Activated CD4-positive, alpha-beta memory T cell treated with anti-CD3 and anti-CD28 coated beads for 36 hours (primary cell): Measurements from ENCODE around the gene ATXN7L3B. TPM values are rescaled to one million over a fixed set of nuclear protein-coding genes. Genes with fewer than 3 reads are reported as not detected.
A peak's percentile ranks its signal among the peaks of the same experiment; 100 is the strongest.
"Not testable (repeated sequence)": the region's sequence is repeated elsewhere in the genome, so short reads cannot be mapped to it uniquely, and the experiment has no call there.

Experiments
- CTCF ChIA-PET: fragments of 350-600 bp; sonication (Branson Sonifier 250); formaldehyde crosslinking; loops from one replicate; lab custom pipeline; 2021; ENCODE audit warnings: antibody characterized with exemption, inconsistent platforms; lab: Charles Lee
- POLR2A ChIA-PET: fragments of 350-600 bp; sonication (Branson Sonifier 250); formaldehyde crosslinking; loops from one replicate; lab custom pipeline; 2021; ENCODE audit warnings: antibody characterized with exemption; lab: Charles Lee
- DNase-seq: peaks from one replicate; pipeline ENCODE4 v3.0.0-alpha.2; 2020
- H3K27ac Mint-ChIP-seq: one replicate; pipeline ENCODE4 v1.8.0; 2021; ENCODE audit warnings: mixed read lengths
- H3K27me3 Mint-ChIP-seq: one replicate; pipeline ENCODE4 v1.8.0; 2021; ENCODE audit warnings: mixed read lengths
- H3K36me3 Mint-ChIP-seq: one replicate; pipeline ENCODE4 v1.8.0; 2021; ENCODE audit warnings: mixed read lengths
- H3K4me1 Mint-ChIP-seq: one replicate; pipeline ENCODE4 v1.8.0; 2021; ENCODE audit warnings: low read depth, mixed read lengths
- H3K4me3 Mint-ChIP-seq: one replicate; pipeline ENCODE4 v1.8.0; 2021; ENCODE audit warnings: mild to moderate bottlenecking, mixed read lengths
- H3K9me3 Mint-ChIP-seq: one replicate; pipeline ENCODE4 v1.8.0; 2021; ENCODE audit warnings: mixed read lengths
- intact Hi-C: fragments of 100-400 bp; cut with micrococcal nuclease; formaldehyde crosslinking; loops from one replicate; pipeline ENCODE4 v1.15.1; 2023
- total RNA-seq, 2 experiments: library from RNA; stranded (reverse); gene quantifications; one replicate each; pipeline ENCODE4 v1.2.3, GENCODE V29; 2021

The ATXN7L3B gene, protein sequence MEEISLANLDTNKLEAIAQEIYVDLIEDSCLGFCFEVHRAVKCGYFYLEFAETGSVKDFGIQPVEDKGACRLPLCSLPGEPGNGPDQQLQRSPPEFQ
- total RNA-seq, result 10 to 100 TPM; 16.7 to 17.0 TPM

DNA sequence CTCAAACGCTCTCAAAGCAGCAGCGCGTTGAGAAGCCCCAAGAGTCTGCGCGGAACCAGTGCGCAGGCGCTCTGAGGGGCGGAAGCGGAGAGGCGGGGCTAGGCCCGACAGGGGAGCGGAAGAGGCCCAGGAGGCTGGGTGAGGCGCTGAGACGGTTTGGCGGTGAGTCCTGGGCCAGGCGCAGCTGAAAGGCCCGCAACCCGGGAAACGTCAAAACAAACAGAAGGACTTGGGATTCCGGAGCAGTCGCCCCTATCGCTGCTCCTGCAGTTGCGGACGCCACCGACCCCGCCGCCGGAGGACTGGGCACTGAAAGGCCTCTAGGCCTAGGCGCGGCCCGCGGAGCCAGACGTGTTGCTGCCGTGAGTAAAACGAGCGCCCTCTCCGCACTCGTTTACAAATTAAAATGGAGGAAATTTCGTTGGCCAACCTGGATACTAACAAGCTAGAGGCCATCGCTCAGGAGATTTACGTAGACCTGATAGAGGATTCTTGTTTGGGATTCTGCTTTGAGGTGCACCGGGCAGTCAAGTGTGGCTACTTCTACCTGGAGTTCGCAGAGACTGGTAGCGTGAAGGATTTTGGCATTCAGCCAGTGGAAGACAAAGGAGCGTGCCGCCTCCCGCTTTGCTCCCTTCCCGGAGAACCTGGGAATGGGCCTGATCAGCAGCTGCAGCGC, at the start of gene ATXN7L3B:
Gene ATXN7L3B, plus strand, starts transcription at position 129 of the 679 bp plus-strand sequence. Its CDS starts 278 bp downstream, at position 407.
- POLR2A ChIA-PET, result interaction anchor here (1.5 kb wide), 1 partner anchor 10 kb away, joined by 4 read pairs; no protein-coding TSS in a partner anchor
- H3K4me1 Mint-ChIP-seq, result peaks cover 48% of the 10 kb centered on the region

DNA sequence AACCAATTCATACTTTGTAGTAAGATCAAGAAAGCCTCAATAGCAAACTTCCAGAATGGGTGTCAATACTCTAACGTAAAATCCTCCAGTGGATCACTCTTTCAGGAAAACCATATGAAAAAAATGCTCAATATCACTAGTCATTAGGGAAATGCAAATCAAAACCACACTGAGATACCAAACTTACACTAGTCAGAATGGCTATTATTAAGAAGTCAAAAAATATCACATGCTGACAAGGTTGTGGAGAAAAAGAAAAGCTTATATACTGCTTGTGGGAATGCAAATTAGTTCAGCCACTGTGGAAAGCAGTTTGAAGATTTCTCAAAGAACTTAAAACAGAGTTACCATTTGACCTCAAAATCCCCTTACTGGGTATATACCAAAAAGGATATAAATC, 49.5 kb upstream of the ATXN7L3B start:
- Mint-ChIP-seq H3K36me3 (no peaks in the 10 kb centered on the region), H3K4me1 (peaks cover 15% of the 10 kb centered on the region), H3K27me3 (peaks cover 1% of the 10 kb centered on the region), H3K9me3 (no peaks in the 10 kb centered on the region), H3K27ac (no peak overlapping the region), H3K4me3 (no peak overlapping the region)
- DNase-seq, result no peak
- intact Hi-C loops, result loop anchor here (5.0 kb wide), 1 partner anchor 589 kb away; no protein-coding TSS in a partner anchor
- POLR2A ChIA-PET, result no interaction called here
- CTCF ChIA-PET, result no interaction called here

More for the DNA sequence above, at the start of gene ATXN7L3B:
- intact Hi-C loops, result loop anchor here (2.0 to 10.0 kb wide), 8 partner anchors 123 to 1809 kb away; partner anchors contain the start of genes BBS10, GLIPR1, GLIPR1L2 and KRR1
- Mint-ChIP-seq H3K27ac (peak within 1 kb of the TSS; percentile 94), H3K27me3 (no peaks in the 10 kb centered on the region), H3K9me3 (peaks cover 2% of the 10 kb centered on the region), H3K36me3 (peaks cover 40% of the 10 kb centered on the region), H3K4me3 (peak within 1 kb of the TSS; percentile 92)
- CTCF ChIA-PET, result interaction anchor here (0.6 kb wide), 1 partner anchor 101 kb away, joined by 4 read pairs; no protein-coding TSS in a partner anchor
- peak; percentile 97 for DNase-seq

GRCh38 chr12:74489543-74489942, 48.1 kb upstream of the ATXN7L3B start:
- POLR2A ChIA-PET, result no interaction called here

GRCh38 chr12:74490390-74491064, 47.1 kb upstream of the ATXN7L3B start:
- no peaks in the 10 kb centered on the region for H3K36me3 Mint-ChIP-seq
- H3K27me3 Mint-ChIP-seq, result peaks cover 2% of the 10 kb centered on the region
- ChIA-PET CTCF (no interaction called here), POLR2A (no interaction called here)
- H3K9me3 Mint-ChIP-seq, result no peaks in the 10 kb centered on the region
- peak overlapping the region; percentile 26 for H3K4me3 Mint-ChIP-seq
- H3K27ac Mint-ChIP-seq, result no peak overlapping the region
- H3K4me1 Mint-ChIP-seq, result peaks cover 15% of the 10 kb centered on the region
- intact Hi-C loops, result no loop called here
- DNase-seq, result no peak

More at GRCh38 chr12:74489543-74489942, 48.1 kb upstream of the ATXN7L3B start:
- DNase-seq, result no peak
- H3K27me3 Mint-ChIP-seq, result peaks cover 2% of the 10 kb centered on the region
- H3K9me3 Mint-ChIP-seq, result no peaks in the 10 kb centered on the region
- H3K4me3 Mint-ChIP-seq, result no peak overlapping the region
- H3K36me3 Mint-ChIP-seq, result no peaks in the 10 kb centered on the region
- intact Hi-C loops, result loop anchor here (5.0 kb wide), 1 partner anchor 588 kb away; no protein-coding TSS in a partner anchor
- H3K4me1 Mint-ChIP-seq, result peaks cover 15% of the 10 kb centered on the region
- no peak overlapping the region for H3K27ac Mint-ChIP-seq
- CTCF ChIA-PET, result no interaction called here

GRCh38 chr12:74491374-74491773, 46.3 kb upstream of the ATXN7L3B start:
- CTCF ChIA-PET, result no interaction called here
- no peak overlapping the region for H3K27ac Mint-ChIP-seq

GRCh38 chr12:74499192-74499591, 38.4 kb upstream of the ATXN7L3B start:
- peaks cover 3% of the 10 kb centered on the region for H3K9me3 Mint-ChIP-seq
- H3K4me3 Mint-ChIP-seq, result no peak overlapping the region
- DNase-seq, result no peak
- no peaks in the 10 kb centered on the region for H3K27me3 Mint-ChIP-seq
- no peaks in the 10 kb centered on the region for H3K36me3 Mint-ChIP-seq
- no peak overlapping the region for H3K27ac Mint-ChIP-seq
- intact Hi-C loops, result no loop called here
- ChIA-PET POLR2A (no interaction called here), CTCF (no interaction called here)
- no peaks in the 10 kb centered on the region for H3K4me1 Mint-ChIP-seq

More at GRCh38 chr12:74491374-74491773, 46.3 kb upstream of the ATXN7L3B start:
- no peak for DNase-seq
- Mint-ChIP-seq H3K36me3 (no peaks in the 10 kb centered on the region), H3K4me1 (peaks cover 15% of the 10 kb centered on the region), H3K9me3 (no peaks in the 10 kb centered on the region), H3K27me3 (peaks cover 2% of the 10 kb centered on the region), H3K4me3 (no peak overlapping the region)
- POLR2A ChIA-PET, result no interaction called here
- intact Hi-C loops, result no loop called here

DNA sequence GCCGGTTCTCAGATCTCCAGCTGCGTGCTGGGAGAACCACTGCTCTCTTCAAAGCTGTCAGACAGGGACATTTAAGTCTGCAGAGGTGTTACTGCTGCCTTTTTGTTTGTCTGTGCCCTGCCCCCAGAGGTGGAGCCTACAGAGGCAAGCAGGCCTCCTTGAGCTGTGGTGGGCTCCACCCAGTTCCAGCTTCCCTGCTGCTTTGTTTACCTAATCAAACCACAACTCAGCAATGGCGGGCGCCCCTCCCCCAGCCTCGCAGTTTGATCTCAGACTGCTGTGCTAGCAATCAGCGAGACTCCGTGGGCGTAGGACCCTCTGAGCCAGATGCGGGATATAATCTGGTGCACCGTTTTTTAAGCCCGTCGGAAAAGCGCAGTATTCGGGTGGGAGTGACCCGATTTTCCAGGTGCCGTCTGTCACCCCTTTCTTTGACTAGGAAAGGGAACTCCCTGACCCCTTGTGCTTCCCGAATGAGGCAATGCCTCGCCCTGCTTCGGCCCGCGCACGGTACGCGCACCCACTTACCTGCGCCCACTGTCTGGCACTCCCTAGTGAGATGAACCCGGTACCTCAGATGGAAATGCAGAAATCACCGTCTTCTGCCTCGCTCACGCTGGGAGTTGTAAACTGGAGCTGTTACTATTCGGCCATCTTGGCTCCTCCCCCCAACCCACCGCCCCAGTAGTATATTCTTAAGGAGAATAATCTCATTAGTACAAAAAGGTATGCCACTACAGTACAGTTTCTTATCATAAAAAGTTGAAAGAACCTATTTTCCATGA, 28.6 kb upstream of the ATXN7L3B start:
- POLR2A ChIA-PET, H3K27me3 Mint-ChIP-seq, H3K36me3 Mint-ChIP-seq, H3K9me3 Mint-ChIP-seq, H3K4me1 Mint-ChIP-seq, H3K4me3 Mint-ChIP-seq, CTCF ChIA-PET, H3K27ac Mint-ChIP-seq, intact Hi-C loops, DNase-seq: not testable (repeated sequence)

- H3K27ac Mint-ChIP-seq, result no peak overlapping the region
- H3K4me3 Mint-ChIP-seq, result no peak overlapping the region
- POLR2A ChIA-PET, result no interaction called here
- intact Hi-C loops, result no loop called here
- no peak for DNase-seq
- H3K9me3 Mint-ChIP-seq, result peaks cover 2% of the 10 kb centered on the region
- H3K36me3 Mint-ChIP-seq, result no peaks in the 10 kb centered on the region
- H3K27me3 Mint-ChIP-seq, result peaks cover 5% of the 10 kb centered on the region
- H3K4me1 Mint-ChIP-seq, result no peaks in the 10 kb centered on the region
- CTCF ChIA-PET, result no interaction called here
These were observed 27.7 kb upstream of the ATXN7L3B start for GRCh38 chr12:74509886-74510285.

DNA sequence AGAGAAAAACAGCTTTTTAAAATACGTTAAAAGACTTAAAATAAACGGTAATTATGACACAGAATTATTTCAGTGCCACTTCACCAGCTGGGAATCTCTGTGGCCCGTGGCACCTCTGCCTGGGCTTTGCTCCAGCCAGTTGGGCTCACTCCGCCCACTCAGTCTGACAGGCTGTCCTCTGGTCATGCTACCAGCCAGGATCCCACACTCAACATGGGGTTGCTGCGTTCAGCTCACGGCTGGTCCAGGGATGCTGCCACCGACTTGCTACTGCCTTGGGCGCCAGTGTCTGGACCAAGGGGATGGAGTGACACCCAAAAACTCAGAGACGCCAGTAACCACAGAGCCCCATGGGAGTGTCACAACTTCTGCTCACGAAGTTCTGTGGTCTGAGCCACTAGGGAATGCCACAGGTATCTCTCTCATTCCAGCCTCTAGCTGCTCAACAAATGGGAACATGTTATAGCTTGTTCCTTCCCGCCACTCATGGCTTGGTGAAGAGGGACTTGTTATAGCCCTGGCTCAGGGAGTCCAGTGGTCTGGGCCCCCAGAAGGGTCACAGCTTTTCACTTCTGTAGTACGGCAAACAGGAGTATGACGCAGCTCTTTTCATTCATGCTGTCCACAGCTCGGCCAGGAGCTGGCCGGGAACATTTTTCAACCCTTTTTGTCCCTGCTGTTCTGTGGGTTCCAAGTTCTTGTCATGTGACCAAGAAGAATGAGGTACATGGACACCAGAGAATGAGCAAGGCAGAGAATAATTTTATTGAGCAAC, 23.4 kb upstream of the ATXN7L3B start:
- Mint-ChIP-seq H3K27me3 (peaks cover 8% of the 10 kb centered on the region), H3K36me3 (no peaks in the 10 kb centered on the region), H3K9me3 (no peaks in the 10 kb centered on the region), H3K27ac (no peak overlapping the region), H3K4me1 (no peaks in the 10 kb centered on the region), H3K4me3 (no peak overlapping the region)
- POLR2A ChIA-PET, result no interaction called here
- no peak for DNase-seq
- CTCF ChIA-PET, result no interaction called here
- intact Hi-C loops, result no loop called here

- H3K27me3 Mint-ChIP-seq, result peaks cover 8% of the 10 kb centered on the region
- no peak for DNase-seq
- CTCF ChIA-PET, result no interaction called here
- H3K36me3 Mint-ChIP-seq, result no peaks in the 10 kb centered on the region
- H3K4me3 Mint-ChIP-seq, result no peak overlapping the region
- POLR2A ChIA-PET, result no interaction called here
- intact Hi-C loops, result no loop called here
- no peaks in the 10 kb centered on the region for H3K4me1 Mint-ChIP-seq
- H3K27ac Mint-ChIP-seq, result no peak overlapping the region
- no peaks in the 10 kb centered on the region for H3K9me3 Mint-ChIP-seq
These were observed 21.8 kb upstream of the ATXN7L3B start for GRCh38 chr12:74515849-74516248.

GRCh38 chr12:74526535-74526934, 11.1 kb upstream of the ATXN7L3B start:
- Mint-ChIP-seq H3K4me3 (no peak overlapping the region), H3K27ac (no peak overlapping the region), H3K36me3 (no peaks in the 10 kb centered on the region), H3K4me1 (no peaks in the 10 kb centered on the region), H3K27me3 (peaks cover 10% of the 10 kb centered on the region), H3K9me3 (no peaks in the 10 kb centered on the region)
- CTCF ChIA-PET, result no interaction called here
- DNase-seq, result no peak
- intact Hi-C loops, result no loop called here
- POLR2A ChIA-PET, result no interaction called here
